ENCODE measurements around the gene BMERB1.

Gene BMERB1

DNA sequence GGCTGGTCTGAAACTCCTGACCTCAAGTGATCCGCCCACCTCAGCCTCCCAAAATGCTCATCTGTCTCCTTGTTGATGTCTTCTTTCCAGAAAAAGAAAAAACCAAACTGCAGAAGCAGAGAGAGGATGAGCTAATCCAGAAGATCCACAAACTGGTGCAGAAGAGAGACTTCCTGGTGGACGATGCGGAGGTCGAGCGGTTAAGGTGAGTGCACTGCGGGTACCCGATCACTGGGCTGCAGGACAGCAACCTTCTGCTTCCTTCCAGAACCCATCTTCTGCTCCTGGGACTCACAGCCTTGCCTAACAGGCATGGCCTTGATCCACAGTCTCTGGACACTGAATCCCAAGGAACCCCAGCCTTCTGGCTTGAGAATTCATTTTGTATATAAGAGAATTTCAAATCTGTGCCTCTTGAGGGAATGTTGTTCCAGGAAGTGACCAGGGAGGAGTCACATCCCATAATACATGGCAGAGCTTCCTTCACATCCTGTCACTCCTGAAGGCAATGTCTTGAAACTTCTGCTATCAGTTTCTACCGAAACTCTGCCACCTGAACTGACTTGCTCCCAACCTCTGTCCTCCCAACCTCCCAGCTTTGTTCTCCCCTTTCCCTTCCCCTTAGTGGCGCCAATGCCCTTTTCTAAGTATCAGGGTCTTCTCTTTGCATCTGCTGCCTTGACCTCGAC lies 146.9 kb downstream of the BMERB1 start:
- no peak for DNase-seq (ENCODE audit: insufficient read length, low spot score)
- no peak for FAIRE-seq

DNA sequence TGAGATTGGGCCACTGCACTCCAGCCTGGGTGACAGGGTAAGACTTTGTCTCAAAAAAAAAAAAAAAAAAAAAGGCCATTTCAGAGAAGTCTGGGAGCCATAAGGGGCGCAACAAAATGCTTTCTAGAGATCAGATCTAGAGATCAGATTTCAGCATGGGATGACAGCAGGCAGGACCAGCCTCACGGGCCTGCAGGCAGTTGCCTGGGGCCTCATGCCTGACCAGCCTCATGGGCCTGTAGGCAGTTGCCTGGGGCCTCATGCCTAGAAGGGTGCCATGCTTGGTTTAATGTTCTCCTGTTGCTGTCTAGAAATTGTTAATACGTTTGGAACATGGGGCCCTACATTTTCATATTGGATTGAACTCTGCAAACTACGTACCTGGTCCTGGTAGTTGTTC lies 149.1 kb downstream of the BMERB1 start:
- no peak for FAIRE-seq
- DNase-seq (ENCODE audit: insufficient read length, low spot score): no peak

- no peak for DNase-seq (ENCODE audit: insufficient read length, low spot score)
- FAIRE-seq: no peak
Observed at GRCh38 chr16:15585956-15586355, 151.6 kb downstream of the BMERB1 start.

DNA sequence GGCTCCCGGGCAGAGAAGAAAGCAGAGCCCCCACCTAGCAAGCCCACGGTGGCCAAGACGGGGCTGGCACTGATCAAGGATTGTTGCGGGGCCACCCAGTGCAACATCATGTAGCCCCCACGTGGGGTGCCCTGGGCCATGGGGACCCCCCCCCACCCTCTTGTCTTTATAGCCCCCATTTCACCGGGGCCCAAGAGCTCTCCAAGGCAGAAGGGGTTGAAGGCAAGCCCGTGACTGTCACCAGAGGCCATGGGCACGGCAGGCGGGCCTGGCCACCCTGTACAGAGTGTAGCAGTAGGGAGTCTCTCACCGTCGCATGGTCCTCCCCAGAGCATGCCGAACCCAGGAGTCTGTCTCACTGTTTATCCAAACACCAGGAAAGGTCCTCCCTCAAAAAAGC lies 152.3 kb downstream of the BMERB1 start:
- DNase-seq (ENCODE audit: insufficient read length, low spot score): no peak
- FAIRE-seq: no peak

DNA sequence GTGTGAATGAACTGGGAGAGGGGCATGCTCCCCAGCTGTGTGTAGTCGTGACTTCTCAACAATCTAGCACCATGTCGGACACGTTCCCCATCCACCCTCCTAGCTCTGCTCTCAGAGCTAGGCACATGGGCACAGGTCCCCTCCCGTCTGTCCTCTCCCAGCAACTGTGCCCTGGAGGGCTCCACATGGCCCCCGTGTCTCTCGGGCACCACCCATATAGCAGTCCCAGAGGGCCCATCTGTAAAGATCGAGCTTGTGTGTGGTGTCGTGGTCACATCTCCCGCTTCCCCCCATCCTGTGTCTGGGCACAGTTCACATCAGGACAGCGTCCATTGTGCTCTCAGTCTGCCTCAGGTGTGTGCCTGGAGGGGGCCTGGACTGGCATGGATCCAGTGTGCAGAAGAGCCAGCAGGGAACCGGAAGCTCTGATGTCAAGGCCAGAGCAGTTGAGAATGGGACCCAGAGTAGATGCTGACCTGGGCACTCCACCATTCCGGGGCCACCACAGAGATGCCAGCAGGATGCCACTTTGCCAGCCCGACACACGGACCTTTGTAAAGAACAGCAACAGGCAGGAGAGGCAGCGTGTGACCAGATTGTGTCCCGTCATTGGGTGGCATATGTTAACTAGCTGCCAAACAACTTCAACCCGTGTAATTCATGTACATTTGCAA lies 152.9 kb downstream of the BMERB1 start:
- DNase-seq (ENCODE audit: insufficient read length, low spot score) (no peak), FAIRE-seq (no peak)

GRCh38 chr16:15592324-15592723 lies 157.9 kb downstream of the BMERB1 start:
- FAIRE-seq (no peak), DNase-seq (ENCODE audit: insufficient read length, low spot score) (no peak)

- DNase-seq (ENCODE audit: insufficient read length, low spot score) (no peak), FAIRE-seq (no peak)
Observed at GRCh38 chr16:15593235-15593634, 158.8 kb downstream of the BMERB1 start.

- no peak for FAIRE-seq
Observed at GRCh38 chr16:15594711-15595320, 160.4 kb downstream of the BMERB1 start.

GRCh38 chr16:15597135-15597534 lies 162.7 kb downstream of the BMERB1 start:
- FAIRE-seq: no peak
- DNase-seq (ENCODE audit: insufficient read length, low spot score): no peak

More at GRCh38 chr16:15594711-15595320, 160.4 kb downstream of the BMERB1 start:
- no peak for DNase-seq (ENCODE audit: insufficient read length, low spot score)

DNA sequence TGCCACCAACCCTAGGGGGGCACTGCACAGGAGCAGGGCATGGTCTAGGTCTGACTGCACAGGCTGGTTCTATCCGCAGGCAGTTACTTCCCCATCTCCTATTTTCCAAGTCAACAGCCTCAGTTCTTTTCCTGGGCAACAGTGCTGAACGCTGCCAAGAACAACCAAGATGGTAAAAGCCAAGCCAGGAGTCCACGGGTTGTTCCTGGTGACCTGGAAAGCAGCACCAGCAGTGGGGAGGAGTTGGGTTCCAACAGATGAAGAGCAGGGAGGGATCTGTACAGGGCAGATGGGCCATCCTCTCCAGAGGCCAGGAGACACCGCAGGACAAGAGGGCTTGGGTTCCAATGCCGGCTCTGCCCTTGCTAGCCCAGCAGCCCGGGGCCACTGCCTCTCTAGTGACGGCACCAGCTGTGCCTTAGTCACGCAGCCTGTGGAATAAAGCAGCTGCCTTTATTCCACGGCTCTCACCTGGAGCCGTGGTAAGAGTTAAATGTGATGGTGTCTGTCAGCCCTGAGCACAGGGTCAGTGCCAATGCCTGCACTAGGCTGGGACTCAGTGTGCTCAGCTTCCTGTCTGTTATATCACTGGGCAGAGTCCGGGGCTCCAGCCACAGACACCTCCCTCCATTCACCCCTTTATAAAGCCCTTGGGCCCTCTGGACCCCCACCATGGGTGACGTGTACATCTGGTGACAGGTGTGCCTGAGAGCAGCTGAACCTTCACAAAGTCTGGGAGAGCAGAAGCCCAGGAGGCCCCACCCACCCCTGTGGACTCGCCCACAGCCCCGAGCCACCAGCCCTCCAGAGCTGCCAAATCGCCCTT lies 163.6 kb downstream of the BMERB1 start:
- DNase-seq (ENCODE audit: insufficient read length, low spot score) (no peak), FAIRE-seq (no peak)

DNA sequence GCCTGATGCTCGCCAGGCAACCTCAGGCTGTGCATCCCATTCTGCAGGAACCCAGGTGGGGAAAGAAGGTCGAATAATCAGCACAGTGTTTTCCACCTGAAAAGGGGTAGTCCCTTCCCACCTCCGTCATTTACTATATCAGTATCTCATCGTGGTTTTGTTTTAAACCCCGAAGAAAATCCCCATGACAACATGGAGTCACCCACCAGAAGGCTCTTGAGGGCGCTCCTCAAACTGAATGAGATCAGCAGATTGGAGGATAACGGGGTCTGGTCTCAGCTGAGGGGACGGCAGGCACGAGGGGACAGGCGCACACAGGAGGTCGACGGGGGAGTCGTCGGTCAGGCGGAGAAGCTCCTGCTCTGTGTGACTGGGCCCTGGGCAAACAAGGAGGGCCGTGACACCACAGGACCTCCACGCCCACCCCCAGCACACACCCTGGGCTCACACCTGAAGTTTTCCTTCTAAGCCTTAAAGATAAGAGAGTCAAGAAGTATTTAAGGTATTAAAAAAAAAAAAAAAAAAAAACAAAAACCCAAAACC lies 164.3 kb downstream of the BMERB1 start:
- no peak for DNase-seq (ENCODE audit: insufficient read length, low spot score)
- FAIRE-seq: no peak

DNA sequence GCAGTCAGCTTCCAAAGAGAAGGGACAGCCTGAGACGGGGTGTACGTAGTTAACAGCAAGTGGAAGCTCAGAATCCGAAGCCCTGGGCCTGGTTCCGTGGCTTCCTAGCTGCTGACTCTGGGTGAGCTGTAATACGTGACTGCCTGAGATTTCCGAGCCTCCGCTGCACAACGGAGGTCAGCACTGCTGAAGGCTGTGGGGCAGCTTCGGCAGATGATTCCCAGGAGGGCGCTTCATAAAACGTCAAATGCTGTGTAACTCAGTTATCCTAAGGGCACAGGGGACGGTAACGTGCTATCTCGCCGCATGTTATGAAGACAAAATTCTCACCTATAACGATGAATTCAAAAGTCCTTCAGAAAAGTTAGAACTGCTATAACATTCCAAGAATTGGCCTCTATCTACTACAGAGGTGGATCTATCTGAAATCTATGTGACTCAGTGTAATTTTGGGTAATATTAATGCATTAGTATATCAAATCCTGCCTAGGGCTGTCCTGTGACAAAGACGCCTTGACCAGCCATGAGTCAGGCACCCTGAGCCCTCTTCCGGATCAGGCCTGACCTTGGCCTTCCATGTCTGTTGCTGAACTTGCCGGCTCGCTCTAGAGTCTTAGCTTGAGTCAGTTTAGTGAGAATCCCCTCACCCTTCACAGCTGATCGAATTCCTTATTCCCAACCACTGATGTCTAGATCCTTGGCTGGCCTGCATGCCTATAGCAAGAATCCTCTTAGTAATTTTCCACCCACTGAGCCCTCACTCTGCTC lies 165.1 kb downstream of the BMERB1 start:
- DNase-seq (ENCODE audit: insufficient read length, low spot score) (no peak), FAIRE-seq (no peak)

DNA sequence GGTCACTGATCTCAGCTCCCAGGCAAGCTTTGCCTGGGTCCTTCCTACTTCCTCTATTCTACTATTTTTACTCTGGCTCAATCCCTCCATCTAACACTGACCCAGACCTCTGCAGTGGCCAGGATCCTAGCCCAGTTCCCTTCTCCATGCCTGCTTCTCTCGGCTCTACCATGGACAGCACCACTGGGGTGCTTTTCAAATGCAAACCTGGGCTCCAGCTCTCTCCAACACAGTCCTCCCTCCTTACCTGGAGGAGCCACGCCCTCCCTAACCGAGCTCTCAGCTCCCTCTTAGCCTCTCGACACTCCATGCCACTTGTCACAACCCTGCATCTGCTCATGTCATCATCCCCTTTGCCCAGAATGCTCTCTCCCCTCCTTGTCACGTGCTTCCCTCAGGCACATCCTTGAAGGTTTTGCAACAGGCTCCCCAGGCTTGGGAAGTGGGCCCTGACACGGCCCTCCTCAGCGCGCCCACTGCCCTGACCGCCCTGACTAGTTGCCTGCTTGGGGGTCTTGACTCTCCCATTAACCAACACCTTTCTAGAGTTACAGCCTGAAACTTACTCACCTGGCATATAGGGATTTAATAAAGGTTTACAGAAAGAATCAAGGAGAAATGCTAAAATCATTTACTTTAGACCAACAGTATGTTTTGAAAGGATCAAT lies 167.0 kb downstream of the BMERB1 start:
- FAIRE-seq: no peak
- DNase-seq (ENCODE audit: insufficient read length, low spot score): no peak

DNA sequence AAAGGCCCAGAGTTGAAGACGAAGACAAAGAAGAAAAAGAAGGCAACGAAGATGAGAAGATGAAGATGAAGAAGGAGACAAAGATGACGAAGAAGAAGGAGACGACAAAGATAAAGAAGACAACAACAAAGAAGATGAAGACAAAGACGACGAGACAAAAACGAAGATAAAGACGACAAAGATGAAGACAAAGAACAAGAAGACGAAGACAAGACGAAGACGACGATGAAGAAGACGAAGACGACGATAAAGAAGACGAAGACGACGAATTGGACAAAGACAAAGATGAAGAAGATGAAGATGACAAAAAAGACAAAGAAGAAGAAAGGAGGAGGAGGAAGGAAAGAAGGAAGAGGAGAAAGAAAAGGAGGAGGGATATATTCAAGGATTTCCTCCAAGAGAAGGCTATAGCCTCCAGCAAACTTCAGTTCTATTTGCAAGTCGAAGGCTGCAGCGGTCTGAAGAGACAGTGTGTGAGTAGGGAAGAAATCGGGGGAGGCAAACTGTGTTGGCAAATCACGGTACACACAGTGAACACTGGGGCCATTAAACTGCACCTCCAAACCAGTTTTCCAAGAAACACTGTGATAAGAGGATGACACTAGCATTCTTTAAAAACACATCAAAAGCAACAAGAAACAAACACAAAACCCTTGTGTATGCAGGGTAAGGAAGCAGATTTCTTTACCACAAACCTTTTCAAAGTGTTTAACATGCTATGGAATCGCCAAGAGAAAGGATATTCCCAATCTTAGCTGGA lies 168.1 kb downstream of the BMERB1 start:
- FAIRE-seq: no peak
- no peak for DNase-seq (ENCODE audit: insufficient read length, low spot score)

DNA sequence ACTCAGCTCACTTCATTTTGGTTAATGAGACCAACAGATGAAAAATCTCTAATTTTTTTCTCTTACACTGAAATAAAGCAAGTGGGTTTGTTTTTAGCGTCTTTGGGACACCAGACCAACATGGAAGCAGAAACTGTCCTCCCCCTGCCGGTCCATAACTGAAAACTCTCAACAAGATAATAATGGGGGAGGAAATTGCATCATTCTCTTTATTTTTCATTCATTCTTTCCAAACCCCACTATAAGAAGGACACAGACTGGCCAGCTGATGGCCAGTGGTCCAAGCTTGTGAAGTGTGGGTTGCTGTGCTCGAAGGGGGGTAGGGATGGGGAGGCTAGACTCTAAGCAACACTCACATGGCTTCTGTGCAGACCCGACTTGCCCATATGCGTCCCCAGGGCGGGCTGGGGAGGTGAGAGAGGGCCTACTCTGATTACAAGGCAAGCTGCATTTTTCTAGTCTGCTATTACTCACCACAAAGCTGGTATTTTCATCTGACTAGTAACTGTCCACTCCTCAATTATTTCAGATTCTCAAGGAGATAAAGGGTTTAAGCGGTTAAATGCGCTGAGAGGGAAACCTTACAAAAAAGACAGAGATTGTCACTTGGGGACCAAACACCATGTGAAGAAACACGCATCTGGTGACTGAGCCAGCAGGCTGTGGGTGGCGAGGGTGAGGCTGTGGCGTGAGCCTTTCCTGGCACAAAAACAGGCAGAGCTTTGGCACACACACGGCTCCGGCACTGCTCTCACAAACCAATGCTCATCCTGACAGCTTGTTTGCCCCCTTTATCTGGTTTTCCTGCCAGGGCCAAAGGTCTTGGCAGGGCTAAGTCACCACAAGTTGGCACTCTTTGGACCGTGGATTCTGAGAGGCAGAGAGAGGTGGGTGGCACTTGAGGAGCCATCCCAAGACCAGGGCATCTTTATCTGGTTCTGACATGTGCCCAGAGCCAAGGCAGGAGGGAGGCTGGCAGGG lies 170.4 kb downstream of the BMERB1 start:
- no peak for FAIRE-seq
- DNase-seq (ENCODE audit: insufficient read length, low spot score): no peak

- DNase-seq (ENCODE audit: insufficient read length, low spot score): no peak
- FAIRE-seq: no peak
Observed at GRCh38 chr16:15605839-15606517, 171.6 kb downstream of the BMERB1 start.

- DNase-seq (ENCODE audit: insufficient read length, low spot score) (no peak), FAIRE-seq (no peak)
Observed at GRCh38 chr16:15606518-15607220, 172.3 kb downstream of the BMERB1 start.

Measured in HTR-8/SVneo (cell line).